Activated CD8-positive, alpha-beta T cell treated with anti-CD3 and anti-CD28 coated beads for 36 hours (primary cell): Measurements from ENCODE around the gene RUVBL1. TPM values are rescaled to one million over a fixed set of nuclear protein-coding genes. Genes with fewer than 3 reads are reported as not detected.

Source experiments
- ATAC-seq: fragments of 200-7000 bp; cut with Tn5 transposase; one replicate; pipeline ENCODE4 v1.10.0; 2021; ENCODE audit warnings: mild to moderate bottlenecking, moderate library complexity
- CTCF ChIA-PET: fragments of 350-600 bp; sonication (Branson Sonifier 250); formaldehyde crosslinking; loops from one replicate; lab custom pipeline; 2021; ENCODE audit warnings: antibody characterized with exemption; lab: Charles Lee
- POLR2A ChIA-PET: fragments of 350-600 bp; sonication (Branson Sonifier 250); formaldehyde crosslinking; loops from one replicate; lab custom pipeline; 2021; ENCODE audit warnings: antibody characterized with exemption; lab: Charles Lee
- DNase-seq: peaks from one replicate; pipeline ENCODE4 v3.0.0-alpha.2; 2020
- H3K27ac Mint-ChIP-seq: one replicate; pipeline ENCODE4 v1.8.0; 2021; ENCODE audit warnings: mild to moderate bottlenecking, mixed read lengths
- H3K27me3 Mint-ChIP-seq: one replicate; pipeline ENCODE4 v1.8.0; 2021; ENCODE audit warnings: mixed read lengths
- H3K36me3 Mint-ChIP-seq: one replicate; pipeline ENCODE4 v1.8.0; 2021; ENCODE audit warnings: low read depth, mixed read lengths
- H3K4me1 Mint-ChIP-seq: one replicate; pipeline ENCODE4 v1.8.0; 2021; ENCODE audit warnings: low read depth, mixed read lengths
- H3K4me3 Mint-ChIP-seq: one replicate; pipeline ENCODE4 v1.8.0; 2021; ENCODE audit warnings: mild to moderate bottlenecking, moderate library complexity, mixed read lengths
- H3K9me3 Mint-ChIP-seq: one replicate; pipeline ENCODE4 v1.8.0; 2021; ENCODE audit warnings: mixed read lengths
- CTCF ChIP-seq: fragments of 200-600 bp; IDR thresholded peaks from one replicate; pipeline ENCODE4 v1.8.0; 2022; ENCODE audit warnings: antibody characterized with exemption, mild to moderate bottlenecking
- intact Hi-C: fragments of 100-400 bp; cut with micrococcal nuclease; formaldehyde crosslinking; loops from one replicate; pipeline ENCODE4 v1.10.0; 2022
- total RNA-seq, 2 experiments: library from RNA; stranded (reverse); gene quantifications; one replicate each; pipeline ENCODE4 v1.2.3, GENCODE V29; 2021

The RUVBL1 gene
- total RNA-seq, 2 experiments from 2014 or later: 99.0 to 99.5 TPM

- ChIA-PET POLR2A (interaction anchor here (0.6 to 6.2 kb wide), 5 partner anchors 11 to 1578 kb away, joined by 3 to 37 read pairs (median 6); partner anchors contain the start of gene RUVBL1), CTCF (interaction anchor here (1.7 kb wide), 1 partner anchor 44 kb away, joined by 5 read pairs; no protein-coding TSS in a partner anchor)
- Mint-ChIP-seq H3K9me3 (no peaks in the 10 kb centered on the region), H3K27ac (peak overlapping the region; percentile 90), H3K4me3 (peak overlapping the region; percentile 100), H3K36me3 (peaks cover 36% of the 10 kb centered on the region), H3K4me1 (peaks cover 39% of the 10 kb centered on the region), H3K27me3 (no peaks in the 10 kb centered on the region)
- intact Hi-C loops: no loop called here
- ATAC-seq (no peak), DNase-seq (no peak)
- no peak for TF ChIP-seq CTCF
Observed at GRCh38 chr3:128051459-128051836, 72.2 kb downstream of the RUVBL1 start.

GRCh38 chr3:128050597-128050996 is 73.0 kb downstream of the RUVBL1 start:
- peaks cover 30% of the 10 kb centered on the region for H3K36me3 Mint-ChIP-seq
- DNase-seq (no peak), ATAC-seq (no peak)
- H3K27ac Mint-ChIP-seq: no peak overlapping the region
- H3K27me3 Mint-ChIP-seq: no peaks in the 10 kb centered on the region
- TF ChIP-seq CTCF: no peak
- no peaks in the 10 kb centered on the region for H3K9me3 Mint-ChIP-seq
- peaks cover 34% of the 10 kb centered on the region for H3K4me1 Mint-ChIP-seq
- intact Hi-C loops: no loop called here
- no peak overlapping the region for H3K4me3 Mint-ChIP-seq
- ChIA-PET POLR2A (interaction anchor here (3.7 to 6.2 kb wide), 2 partner anchors 12 to 16 kb away, joined by 18 to 37 read pairs; no protein-coding TSS in a partner anchor), CTCF (interaction anchor here (0.9 to 1.8 kb wide), 3 partner anchors 45 to 476 kb away, joined by 4 to 5 read pairs (median 5); no protein-coding TSS in a partner anchor)

GRCh38 chr3:128041344-128041743 is 82.3 kb downstream of the RUVBL1 start:
- intact Hi-C loops: no loop called here
- DNase-seq (no peak), ATAC-seq (no peak)
- no peak overlapping the region for H3K4me3 Mint-ChIP-seq
- CTCF ChIA-PET: no interaction called here
- POLR2A ChIA-PET: no interaction called here
- no peaks in the 10 kb centered on the region for H3K9me3 Mint-ChIP-seq
- no peaks in the 10 kb centered on the region for H3K27me3 Mint-ChIP-seq
- H3K36me3 Mint-ChIP-seq: no peaks in the 10 kb centered on the region
- no peak overlapping the region for H3K27ac Mint-ChIP-seq
- H3K4me1 Mint-ChIP-seq: no peaks in the 10 kb centered on the region
- no peak for TF ChIP-seq CTCF

GRCh38 chr3:128040660-128041059 is 83.0 kb downstream of the RUVBL1 start:
- intact Hi-C loops: no loop called here
- CTCF ChIA-PET: no interaction called here
- Mint-ChIP-seq H3K9me3 (no peaks in the 10 kb centered on the region), H3K27ac (no peak overlapping the region), H3K4me3 (no peak overlapping the region), H3K36me3 (no peaks in the 10 kb centered on the region), H3K27me3 (no peaks in the 10 kb centered on the region), H3K4me1 (no peaks in the 10 kb centered on the region)
- DNase-seq (no peak), ATAC-seq (no peak)
- no peak for TF ChIP-seq CTCF
- POLR2A ChIA-PET: no interaction called here

- TF ChIP-seq CTCF: no peak
- no peaks in the 10 kb centered on the region for H3K9me3 Mint-ChIP-seq
- no peaks in the 10 kb centered on the region for H3K27me3 Mint-ChIP-seq
- no peak overlapping the region for H3K4me3 Mint-ChIP-seq
- no peak overlapping the region for H3K27ac Mint-ChIP-seq
- H3K4me1 Mint-ChIP-seq: no peaks in the 10 kb centered on the region
- ChIA-PET CTCF (no interaction called here), POLR2A (interaction anchor here (0.6 kb wide), 1 partner anchor 313 kb away, joined by 3 read pairs; no protein-coding TSS in a partner anchor)
- no peaks in the 10 kb centered on the region for H3K36me3 Mint-ChIP-seq
- ATAC-seq (no peak), DNase-seq (no peak)
- intact Hi-C loops: no loop called here
Observed at GRCh38 chr3:128040041-128040440, 83.6 kb downstream of the RUVBL1 start.
